ENCODE measurements around the gene GLIS1.
A peak's percentile ranks its signal among the peaks of the same experiment; 100 is the strongest.

The GLIS1 gene

DNA sequence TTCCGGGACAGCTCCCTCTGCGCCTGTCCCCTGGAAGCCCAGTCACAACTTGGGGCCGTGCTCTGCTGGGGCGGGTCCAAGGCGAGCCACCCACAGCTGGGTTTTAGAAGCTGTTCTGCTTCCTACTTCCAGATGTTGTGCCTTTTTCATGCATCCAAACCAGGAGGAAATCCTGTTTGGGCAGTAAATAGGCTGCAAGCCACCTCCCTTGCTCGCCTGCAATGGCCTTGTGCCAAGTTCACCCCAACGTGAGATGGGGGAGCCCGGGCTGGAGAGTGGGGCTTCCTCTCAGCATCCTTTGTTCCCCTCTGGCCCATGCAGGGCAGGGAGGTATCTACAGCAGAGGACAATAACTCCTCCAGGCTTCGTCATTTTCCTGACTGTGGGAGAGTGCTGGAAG is 206.6 kb downstream of the GLIS1 start:
- Histone ChIP-seq H3K4me3 (no peak overlapping the region), H3K27ac (no peak overlapping the region)
- DNase-seq (ENCODE audit: low spot score) = no peak
- TF ChIP-seq, protein P1, sequence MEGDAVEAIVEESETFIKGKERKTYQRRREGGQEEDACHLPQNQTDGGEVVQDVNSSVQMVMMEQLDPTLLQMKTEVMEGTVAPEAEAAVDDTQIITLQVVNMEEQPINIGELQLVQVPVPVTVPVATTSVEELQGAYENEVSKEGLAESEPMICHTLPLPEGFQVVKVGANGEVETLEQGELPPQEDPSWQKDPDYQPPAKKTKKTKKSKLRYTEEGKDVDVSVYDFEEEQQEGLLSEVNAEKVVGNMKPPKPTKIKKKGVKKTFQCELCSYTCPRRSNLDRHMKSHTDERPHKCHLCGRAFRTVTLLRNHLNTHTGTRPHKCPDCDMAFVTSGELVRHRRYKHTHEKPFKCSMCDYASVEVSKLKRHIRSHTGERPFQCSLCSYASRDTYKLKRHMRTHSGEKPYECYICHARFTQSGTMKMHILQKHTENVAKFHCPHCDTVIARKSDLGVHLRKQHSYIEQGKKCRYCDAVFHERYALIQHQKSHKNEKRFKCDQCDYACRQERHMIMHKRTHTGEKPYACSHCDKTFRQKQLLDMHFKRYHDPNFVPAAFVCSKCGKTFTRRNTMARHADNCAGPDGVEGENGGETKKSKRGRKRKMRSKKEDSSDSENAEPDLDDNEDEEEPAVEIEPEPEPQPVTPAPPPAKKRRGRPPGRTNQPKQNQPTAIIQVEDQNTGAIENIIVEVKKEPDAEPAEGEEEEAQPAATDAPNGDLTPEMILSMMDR (IDR thresholded peaks at IDR 0.05) = no peak

DNA sequence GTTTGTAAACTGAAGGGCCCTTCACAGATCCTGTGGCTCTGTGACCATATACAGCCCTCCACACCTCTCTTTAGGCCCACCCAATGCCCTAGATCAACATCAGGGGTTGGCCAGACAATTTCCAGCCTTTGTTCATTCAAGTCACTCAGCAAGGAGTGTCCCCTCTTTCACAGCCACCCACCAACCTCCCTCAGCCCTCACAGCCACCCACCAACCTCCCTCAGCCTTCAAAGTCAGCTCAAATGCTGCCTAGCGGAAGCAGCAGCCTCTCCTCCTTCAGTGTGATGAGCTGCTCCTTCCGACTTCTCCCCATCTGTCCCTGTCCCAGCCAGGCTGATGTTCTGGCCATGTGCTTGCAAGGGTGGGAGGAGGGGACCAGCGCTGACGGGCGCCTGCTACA is 208.4 kb downstream of the GLIS1 start:
- TF ChIP-seq, protein P1 (IDR thresholded peaks at IDR 0.05) = no peak
- Histone ChIP-seq H3K27ac (no peak overlapping the region), H3K4me3 (no peak overlapping the region)
- no peak for DNase-seq (ENCODE audit: low spot score)

DNA sequence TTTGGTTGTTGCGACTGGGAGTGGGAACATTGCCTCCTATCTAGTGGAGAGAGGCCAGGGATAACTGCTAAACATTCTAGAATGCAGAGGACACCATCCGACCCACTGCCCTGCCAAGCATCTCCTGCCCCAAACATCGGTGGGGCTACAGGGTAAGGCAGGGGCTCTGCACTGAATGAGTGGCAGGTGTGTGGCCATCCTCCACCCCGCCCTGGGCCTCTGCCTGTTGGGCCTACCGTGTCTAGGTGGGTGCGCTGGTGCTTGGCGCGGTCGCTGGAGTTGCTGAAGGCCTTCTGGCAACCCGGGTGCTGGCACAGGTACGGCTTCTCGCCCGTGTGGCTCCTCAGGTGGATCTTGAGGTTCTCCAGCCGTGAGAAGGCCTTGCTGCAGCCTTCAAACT is 209.4 kb downstream of the GLIS1 start:
- DNase-seq (ENCODE audit: low spot score) = no peak
- TF ChIP-seq, protein P1 (IDR thresholded peaks at IDR 0.05) = no peak
- H3K27ac ChIP-seq = no peak overlapping the region
- no peak overlapping the region for H3K4me3 ChIP-seq

DNA sequence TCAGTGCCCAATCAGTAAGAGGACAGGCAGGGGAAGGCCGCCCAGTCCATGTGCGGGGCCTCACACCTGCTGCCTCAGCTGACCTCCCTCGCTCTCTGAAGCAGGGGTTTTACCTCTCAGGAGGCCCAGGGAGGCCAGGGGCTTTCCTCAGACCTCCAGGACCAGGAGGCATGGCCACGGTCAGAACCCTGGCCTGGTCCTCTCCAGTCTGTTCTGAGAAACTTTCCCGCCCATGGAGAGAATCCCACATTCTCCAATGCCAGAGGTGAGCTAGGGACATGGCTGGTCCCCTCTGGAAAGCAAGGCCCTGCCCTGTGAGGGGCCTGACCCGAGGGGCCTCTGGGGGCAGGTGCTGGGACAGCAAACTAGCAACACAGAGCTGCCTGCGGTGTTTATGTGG is 211.6 kb downstream of the GLIS1 start:
- TF ChIP-seq, protein P1 (IDR thresholded peaks at IDR 0.05) = no peak
- peak overlapping the region in 1 of 2 donors; percentile 71 for H3K27ac ChIP-seq
- DNase-seq (ENCODE audit: low spot score) = no peak
- H3K4me3 ChIP-seq = no peak overlapping the region

DNA sequence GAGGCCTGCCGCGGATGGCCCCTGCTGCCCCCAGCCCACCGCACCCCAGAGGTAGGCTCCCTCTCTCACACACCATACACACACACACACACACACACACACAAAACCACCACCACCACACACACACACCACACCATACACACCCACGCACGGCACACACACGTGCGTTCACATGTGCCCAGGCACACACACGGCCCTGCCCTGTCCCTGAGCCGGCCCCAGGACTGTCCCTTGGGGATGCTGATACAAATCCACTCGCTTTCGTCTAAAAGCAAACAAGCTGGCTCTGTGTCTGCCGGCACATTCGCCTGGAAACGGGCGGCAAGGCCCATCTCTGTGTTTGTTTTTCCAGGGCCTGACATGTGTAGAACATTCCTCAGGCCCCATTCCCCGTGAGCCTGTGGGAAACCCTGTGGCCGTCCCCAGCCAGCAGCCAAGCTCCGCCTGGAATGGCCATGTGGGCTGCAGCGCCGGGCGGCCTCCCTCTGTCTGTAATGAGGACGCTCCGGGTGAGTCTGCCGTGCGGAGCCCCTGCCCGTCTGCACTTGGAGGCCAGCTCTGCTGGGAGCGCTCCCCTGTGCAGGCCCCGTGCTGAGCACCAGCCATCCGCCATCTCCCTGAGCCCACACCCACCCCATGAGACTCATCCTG is 212.4 kb downstream of the GLIS1 start:
- peak; percentile 82 for DNase-seq (ENCODE audit: low spot score)
- peak overlapping the region in 1 of 2 donors; percentile 71 for H3K27ac ChIP-seq
- H3K4me3 ChIP-seq = peak overlapping the region; percentile 32
- TF ChIP-seq, protein P1 (IDR thresholded peaks at IDR 0.05) = no peak

DNA sequence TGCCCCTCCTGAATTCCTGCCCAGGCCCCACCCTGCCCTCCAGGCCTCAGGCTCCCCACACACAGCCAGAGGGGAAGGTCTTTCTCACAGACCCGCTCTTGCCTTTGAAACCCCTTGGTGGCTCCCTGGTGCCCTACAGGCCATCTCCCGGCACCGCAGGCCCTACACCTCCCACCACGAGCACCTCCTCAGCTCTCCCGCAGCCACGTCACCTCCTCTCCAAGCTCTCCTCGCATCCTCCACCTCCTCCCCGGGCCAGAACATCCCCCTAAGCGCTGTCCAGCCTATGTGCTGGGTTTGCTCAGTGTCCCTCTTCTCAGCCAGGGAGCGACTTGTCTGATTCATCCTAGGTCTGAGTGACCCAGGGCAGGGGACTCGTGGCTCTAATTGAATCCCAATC is 213.4 kb downstream of the GLIS1 start:
- DNase-seq (ENCODE audit: low spot score) = no peak
- TF ChIP-seq, protein P1 (IDR thresholded peaks at IDR 0.05) = no peak
- Histone ChIP-seq H3K4me3 (no peak overlapping the region), H3K27ac (peak overlapping the region in 1 of 2 donors; percentile 71)

All from coronary artery (tissue), 2 donors.